Stomach (tissue), 4 donors: Measurements from ENCODE around the gene LDLRAD2.

ENCODE experiments used
- EP300 ChIP-seq: sonication (generic); formaldehyde crosslinking; IDR thresholded peaks from one replicate; pipeline ENCODE4 v1.6.1; 2017; ENCODE audit warnings: antibody characterized with exemption
- POLR2A ChIP-seq, 4 donors: fragments of 450-650 bp; IDR thresholded peaks; one replicate each; pipeline ENCODE4 v1.6.1; 2016; ENCODE audit warnings: antibody characterized with exemption in 4 of 4, control low read depth in 2 of 4, mild to moderate bottlenecking in 1 of 4, moderate library complexity in 1 of 4
- POLR2AphosphoS5 ChIP-seq, 3 donors: sonication (generic); formaldehyde crosslinking; IDR thresholded peaks; one replicate each; pipeline ENCODE4 v1.6.1; 2016; ENCODE audit warnings: antibody characterized with exemption in 3 of 3
- TF ChIP-seq, protein P1 (sequence below), 7 experiments: fragments of 450-650 bp in 4 of 7; fragments of 200-600 bp in 3 of 7; sonication (generic) in 3 of 7; IDR thresholded peaks; one replicate each; pipeline ENCODE4 v1.5.1; 2016 to 2019; ENCODE audit warnings: antibody characterized with exemption in 7 of 7, control low read depth in 2 of 7, mild to moderate bottlenecking in 1 of 7

DNA sequence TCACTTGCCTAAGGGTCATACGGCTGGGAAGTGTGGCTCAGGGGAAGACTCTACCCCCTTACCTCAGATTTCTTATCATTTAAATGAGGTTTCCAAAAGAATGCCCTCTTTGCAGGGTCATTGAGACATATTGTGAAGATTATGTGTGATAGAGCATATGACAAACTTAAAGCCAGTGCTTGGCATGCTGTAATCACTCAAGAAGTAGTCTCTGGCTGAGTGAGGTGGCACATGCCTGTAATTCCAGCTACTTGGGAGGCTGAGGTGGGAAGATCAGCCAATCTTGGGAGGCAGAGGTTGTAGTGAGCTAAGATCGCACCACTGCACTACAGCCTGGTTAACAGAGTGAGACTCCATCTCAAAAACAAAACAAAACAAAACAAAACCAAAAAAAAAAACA lies 7.5 kb upstream of the LDLRAD2 start:
- TF ChIP-seq, protein P1, sequence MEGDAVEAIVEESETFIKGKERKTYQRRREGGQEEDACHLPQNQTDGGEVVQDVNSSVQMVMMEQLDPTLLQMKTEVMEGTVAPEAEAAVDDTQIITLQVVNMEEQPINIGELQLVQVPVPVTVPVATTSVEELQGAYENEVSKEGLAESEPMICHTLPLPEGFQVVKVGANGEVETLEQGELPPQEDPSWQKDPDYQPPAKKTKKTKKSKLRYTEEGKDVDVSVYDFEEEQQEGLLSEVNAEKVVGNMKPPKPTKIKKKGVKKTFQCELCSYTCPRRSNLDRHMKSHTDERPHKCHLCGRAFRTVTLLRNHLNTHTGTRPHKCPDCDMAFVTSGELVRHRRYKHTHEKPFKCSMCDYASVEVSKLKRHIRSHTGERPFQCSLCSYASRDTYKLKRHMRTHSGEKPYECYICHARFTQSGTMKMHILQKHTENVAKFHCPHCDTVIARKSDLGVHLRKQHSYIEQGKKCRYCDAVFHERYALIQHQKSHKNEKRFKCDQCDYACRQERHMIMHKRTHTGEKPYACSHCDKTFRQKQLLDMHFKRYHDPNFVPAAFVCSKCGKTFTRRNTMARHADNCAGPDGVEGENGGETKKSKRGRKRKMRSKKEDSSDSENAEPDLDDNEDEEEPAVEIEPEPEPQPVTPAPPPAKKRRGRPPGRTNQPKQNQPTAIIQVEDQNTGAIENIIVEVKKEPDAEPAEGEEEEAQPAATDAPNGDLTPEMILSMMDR (IDR thresholded peaks at IDR 0.05), result no peak
- TF ChIP-seq POLR2A (IDR thresholded peaks at IDR 0.05) (no peak), POLR2AphosphoS5 (IDR thresholded peaks at IDR 0.05) (no peak), EP300 (no peak)
